NCI-H460 (cell line): ENCODE data around the gene ZEB1. TPM values are rescaled to one million over a fixed set of nuclear protein-coding genes. Genes with fewer than 3 reads are reported as not detected.
"Not testable (repeated sequence)": the region's sequence is repeated elsewhere in the genome, so short reads cannot be mapped to it uniquely, and the experiment has no call there.

ENCODE experiments used
- DNase-seq: peaks from one replicate; pipeline ENCODE4 v3.0.0-alpha.2; 2016; ENCODE audit warnings: low read depth; ENCODE audit errors: extremely low read depth
- total RNA-seq: library from RNA; depleted of rRNA; stranded (reverse); fragments of >200 nt; shearing (Covaris generic); gene quantifications from 2 replicates; pipeline ENCODE4 v1.2.3, GENCODE V29; 2014

The ZEB1 gene
- total RNA-seq, 1 experiment from 2014 or later: 10.3 TPM

DNA sequence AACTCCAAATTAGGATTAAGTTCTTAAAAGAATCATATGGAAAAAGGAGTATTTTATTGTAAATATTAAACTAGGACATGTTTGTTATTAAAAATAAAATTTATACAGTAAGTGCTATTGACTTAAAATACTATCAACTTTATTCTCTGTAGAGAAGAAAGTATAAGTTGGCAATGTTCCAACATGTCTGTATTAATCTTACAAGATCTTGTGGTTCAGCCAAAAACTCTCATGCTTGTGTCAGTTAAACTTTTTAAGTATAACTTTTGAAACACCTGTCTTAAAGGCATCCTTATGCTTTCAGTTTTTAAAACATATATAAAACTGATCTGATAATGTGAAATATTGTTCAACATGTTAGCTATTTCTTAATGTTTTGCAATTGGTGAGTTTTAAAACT is 160.7 kb downstream of the ZEB1 start:
- no peak for DNase-seq

DNA sequence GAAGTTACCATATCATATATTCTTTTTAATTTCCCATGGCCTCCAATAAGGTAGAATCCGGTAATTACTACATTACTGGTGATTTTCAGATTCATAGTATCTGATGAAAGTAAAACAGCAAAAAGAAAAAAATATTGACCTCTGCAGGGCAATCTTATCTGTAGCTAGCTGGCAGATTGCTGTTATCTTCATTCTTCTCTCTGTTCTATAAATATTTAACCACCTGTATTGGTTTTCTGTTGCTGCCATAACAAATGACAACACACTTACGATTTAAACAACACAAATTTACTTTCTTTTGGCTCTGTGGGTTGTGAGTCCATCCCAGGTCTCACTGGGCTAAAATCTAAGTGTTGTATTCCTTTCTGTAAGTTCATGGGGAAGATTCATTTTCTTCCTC is 164.5 kb downstream of the ZEB1 start:
- no peak for DNase-seq

- DNase-seq: no peak
Measured at GRCh38 chr10:31484431-31485135, 165.6 kb downstream of the ZEB1 start.

DNA sequence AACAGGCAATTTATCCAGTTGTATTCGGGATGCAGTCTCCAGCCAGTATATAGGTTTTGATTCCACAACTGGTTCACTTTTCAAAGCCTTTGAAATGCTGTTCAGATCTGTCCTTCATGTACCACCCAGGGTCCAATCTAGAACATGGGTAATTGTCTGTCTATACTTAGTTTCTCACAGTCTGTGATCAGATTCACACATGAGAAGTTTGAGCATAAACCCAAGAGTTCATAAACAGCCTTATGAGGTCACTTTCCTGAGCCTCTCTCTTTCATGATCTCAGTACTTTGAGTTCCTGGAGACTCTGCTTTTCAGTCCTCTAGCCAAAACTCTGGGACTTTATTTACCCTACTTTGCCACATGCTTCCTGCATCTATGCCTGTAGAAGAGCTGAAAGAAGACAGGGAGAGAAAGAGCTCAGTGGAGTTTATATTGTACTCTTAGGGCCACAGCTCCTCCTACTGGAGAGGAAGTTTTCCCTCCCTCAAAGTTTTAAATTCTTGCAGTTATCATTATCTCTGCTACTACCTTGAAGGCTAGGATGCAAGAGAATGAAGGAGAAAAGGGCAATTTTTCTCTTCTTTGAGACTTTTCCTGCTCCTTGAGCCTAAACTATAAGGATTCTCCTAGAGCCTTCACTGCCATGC is 172.0 kb downstream of the ZEB1 start:
- peak; percentile 4 for DNase-seq

GRCh38 chr10:31507427-31507826 is 188.4 kb downstream of the ZEB1 start:
- DNase-seq: no peak

GRCh38 chr10:31508234-31508633 is 189.2 kb downstream of the ZEB1 start:
- DNase-seq: no peak

GRCh38 chr10:31508882-31509281 is 189.9 kb downstream of the ZEB1 start:
- DNase-seq: no peak

GRCh38 chr10:31509989-31510388 is 191.0 kb downstream of the ZEB1 start:
- no peak for DNase-seq

DNA sequence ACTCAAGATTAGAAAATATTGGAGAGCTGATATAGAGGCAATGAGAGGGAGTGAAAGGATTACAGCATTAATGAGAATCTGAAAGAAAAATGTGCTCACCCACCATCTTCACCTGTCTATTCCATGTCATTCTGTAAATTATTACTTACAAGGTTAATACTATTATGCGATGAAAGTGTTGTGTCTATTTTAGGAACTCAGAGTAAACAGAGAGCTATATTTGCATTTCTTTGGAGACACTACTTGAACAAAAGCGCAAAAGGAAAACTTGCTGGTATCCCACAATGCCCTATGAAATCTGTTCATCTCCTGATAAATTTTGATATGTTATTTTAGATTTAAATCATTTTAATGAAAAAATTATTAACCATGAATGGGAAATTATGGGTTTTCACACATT is 196.1 kb downstream of the ZEB1 start:
- DNase-seq: no peak

DNA sequence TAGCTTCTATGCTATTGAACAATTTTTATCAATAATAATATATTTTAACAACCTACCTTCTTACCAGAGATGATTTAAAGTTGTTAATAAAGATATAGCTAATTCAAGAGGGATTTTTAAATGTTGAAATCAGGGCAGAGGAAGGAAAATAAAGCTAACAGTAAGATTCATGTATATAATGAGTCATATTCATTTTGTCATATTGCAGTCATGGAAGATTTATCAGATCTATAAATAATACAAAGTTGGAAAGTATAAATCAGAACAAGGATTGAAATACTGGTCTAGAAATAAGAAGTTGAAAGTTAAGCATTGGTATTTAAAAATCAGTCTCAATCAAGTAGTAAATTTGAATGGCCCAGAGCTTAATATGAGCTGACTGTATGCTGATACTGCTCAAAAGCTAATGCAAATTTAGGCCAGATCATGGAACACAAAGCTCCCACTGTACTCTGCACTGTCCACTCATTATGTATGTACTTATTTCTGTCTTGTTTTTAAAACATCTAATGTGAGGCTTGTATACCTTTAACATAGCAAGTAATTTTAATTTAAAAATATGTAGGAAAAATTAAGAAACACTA is 196.9 kb downstream of the ZEB1 start:
- no peak for DNase-seq

DNA sequence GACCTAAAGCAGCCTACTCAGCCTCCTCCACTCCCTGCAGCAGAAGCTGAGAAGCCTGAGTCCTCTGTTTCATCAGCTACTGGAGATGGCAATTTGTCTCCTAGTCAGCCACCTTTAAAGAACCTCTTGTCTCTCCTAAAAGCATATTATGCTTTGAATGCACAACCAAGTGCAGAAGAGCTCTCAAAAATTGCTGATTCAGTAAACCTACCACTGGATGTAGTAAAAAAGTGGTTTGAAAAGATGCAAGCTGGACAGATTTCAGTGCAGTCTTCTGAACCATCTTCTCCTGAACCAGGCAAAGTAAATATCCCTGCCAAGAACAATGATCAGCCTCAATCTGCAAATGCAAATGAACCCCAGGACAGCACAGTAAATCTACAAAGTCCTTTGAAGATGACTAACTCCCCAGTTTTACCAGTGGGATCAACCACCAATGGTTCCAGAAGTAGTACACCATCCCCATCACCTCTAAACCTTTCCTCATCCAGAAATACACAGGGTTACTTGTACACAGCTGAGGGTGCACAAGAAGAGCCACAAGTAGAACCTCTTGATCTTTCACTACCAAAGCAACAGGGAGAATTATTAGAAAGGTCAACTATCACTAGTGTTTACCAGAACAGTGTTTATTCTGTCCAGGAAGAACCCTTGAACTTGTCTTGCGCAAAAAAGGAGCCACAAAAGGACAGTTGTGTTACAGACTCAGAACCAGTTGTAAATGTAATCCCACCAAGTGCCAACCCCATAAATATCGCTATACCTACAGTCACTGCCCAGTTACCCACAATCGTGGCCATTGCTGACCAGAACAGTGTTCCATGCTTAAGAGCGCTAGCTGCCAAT is 202.2 kb downstream of the ZEB1 start:
- no peak for DNase-seq

GRCh38 chr10:31522820-31523219 is 203.8 kb downstream of the ZEB1 start:
- DNase-seq: no peak

DNA sequence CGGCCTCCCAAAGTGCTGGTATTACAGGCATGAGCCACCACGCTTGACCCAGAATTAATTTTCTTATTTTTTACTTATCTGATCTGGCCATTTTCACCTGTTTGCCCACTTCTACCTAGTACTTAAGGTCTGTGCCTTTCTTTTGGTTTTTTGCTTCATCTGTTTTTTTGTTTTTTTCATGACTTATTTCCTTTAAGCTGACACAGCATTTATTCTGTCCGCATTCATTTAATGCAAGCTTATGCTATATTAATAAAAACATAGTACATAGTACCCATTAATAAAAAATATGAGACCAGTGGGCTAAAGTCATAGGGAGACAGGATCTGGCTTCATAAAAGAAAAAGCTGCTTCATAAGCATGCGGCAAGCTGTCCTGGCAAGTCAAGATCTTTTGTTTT is 205.4 kb downstream of the ZEB1 start:
- no peak for DNase-seq

GRCh38 chr10:31526178-31526577 is 207.2 kb downstream of the ZEB1 start:
- DNase-seq: no peak

DNA sequence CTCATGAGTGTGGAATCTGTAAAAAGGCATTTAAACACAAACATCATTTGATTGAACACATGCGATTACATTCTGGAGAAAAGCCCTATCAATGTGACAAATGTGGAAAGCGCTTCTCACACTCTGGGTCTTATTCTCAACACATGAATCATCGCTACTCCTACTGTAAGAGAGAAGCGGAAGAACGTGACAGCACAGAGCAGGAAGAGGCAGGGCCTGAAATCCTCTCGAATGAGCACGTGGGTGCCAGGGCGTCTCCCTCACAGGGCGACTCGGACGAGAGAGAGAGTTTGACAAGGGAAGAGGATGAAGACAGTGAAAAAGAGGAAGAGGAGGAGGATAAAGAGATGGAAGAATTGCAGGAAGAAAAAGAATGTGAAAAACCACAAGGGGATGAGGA is 207.7 kb downstream of the ZEB1 start:
- no peak for DNase-seq

DNA sequence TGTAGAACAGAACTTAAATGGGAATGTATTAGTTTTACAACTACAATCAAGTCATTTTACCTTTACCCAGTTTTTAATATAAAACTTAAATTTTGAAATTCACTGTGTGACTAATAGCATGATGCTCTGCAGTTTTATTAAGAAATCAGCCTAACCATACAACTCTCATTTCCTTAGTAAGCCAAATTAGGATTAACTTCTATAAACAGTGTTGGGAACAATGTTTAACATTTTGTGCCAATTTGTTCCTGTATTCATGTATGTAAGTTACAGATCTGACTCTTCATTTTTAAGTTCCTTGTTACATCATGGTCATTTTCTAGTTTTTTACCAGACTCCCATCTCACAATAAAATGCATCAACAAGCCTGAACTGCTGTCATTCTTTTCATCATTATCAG is 209.8 kb downstream of the ZEB1 start:
- no peak for DNase-seq

DNA sequence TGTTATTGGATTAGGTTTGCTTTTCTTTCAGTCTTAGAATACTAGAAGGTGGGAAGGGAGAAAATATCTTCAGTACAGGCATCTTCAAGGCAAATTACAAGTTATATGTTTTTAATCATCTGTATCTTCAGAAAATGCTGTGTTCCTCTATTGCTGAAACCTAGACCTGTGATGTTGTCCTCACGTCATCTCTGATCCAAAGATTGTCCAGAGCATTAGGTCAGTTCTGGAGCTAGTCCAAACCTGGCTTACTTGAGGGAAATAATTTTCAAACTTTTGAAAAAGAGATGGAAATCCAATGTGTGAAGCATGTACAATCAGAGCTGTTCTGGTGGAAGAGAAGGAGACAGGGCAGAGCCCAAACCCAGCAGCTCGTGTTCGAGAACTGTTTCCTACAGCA is 217.3 kb downstream of the ZEB1 start:
- DNase-seq: no peak

GRCh38 chr10:31549896-31550295 is 230.9 kb downstream of the ZEB1 start:
- DNase-seq: no peak

- DNase-seq: no peak
Measured at GRCh38 chr10:31554556-31554955, 235.5 kb downstream of the ZEB1 start.

DNA sequence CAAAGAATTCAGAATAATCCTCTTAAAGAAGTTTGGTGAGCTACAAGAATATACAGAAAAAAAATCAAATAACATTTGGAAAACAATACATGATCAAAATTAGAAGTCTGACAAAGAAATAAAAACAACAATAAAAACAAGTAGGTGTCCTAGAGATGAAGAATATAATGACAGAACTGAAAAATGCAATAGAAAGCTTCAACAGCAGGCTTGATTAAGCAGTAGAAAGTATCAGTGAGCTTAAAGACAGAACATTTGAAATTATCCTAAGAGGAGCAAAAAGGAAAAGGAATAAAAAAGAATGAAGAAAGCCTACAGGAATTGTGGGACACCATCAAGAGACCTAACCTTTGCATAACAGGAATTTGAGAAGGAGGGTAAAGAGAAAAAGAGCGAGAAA is 238.8 kb downstream of the ZEB1 start:
- DNase-seq: no peak

GRCh38 chr10:31568252-31568861 is 249.3 kb downstream of the ZEB1 start:
- DNase-seq: not testable (repeated sequence)
